ENCODE measurements around the gene IFNAR2.

Gene IFNAR2

DNA sequence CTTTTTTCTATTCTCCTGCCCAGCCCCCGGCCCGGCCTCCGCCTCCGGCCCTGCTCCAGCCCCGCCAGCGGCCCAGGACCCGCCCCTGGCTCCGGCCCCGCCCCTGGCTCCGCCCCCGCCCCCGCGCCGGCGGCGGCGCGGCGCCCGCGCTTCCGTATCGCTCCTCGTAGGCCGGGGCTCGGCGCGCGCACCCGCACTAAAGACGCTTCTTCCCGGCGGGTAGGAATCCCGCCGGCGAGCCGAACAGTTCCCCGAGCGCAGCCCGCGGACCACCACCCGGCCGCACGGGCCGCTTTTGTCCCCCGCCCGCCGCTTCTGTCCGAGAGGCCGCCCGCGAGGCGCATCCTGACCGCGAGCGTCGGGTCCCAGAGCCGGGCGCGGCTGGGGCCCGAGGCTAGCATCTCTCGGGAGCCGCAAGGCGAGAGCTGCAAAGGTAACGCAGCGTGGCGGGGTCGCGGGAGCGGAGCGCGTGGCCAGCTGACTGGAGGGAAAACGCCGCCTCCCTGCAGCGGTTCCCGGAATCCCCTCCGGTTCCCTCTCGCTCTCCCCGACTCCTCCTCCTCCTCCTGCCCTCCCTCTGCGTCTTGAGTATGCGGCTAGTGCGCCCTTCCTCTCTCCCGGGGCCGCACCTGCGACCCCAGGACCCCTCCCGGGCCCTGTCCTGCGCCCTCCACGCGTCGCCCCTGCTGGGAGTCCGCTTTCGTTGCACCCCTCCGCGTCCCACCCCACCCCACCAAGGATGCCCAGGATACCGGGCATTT, at the start of gene IFNAR2:
IFNAR2 (plus strand) TSS at position 155 of the 761 bp plus-strand sequence. CDS start 11,985 bp downstream, outside the sequence.
- in situ Hi-C loops (cut with HindIII; ENCODE audit: low sequenced_read_pairs) = no loop called here

DNA sequence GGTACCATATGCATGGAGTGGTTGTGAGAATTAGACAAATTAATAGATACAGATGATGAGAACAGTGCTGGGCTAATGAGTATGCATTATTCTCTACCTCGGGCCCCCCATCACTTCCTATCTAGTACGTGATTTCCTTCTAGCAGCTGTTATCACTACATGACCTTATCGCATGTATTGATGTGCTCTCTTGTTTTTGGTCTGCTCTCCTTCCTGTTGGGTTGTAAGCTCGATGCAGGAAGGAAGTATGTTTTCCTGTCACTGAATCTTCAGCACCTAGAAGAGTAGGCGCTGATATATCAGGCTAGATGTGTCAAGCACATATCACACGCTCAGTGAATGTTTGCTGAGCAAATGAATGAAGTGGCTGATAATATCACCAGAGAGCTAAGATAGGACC, 43.9 kb upstream of the IFNAR2 start:
- in situ Hi-C loops (cut with HindIII; ENCODE audit: low sequenced_read_pairs) = no loop called here

- in situ Hi-C loops (cut with HindIII; ENCODE audit: low sequenced_read_pairs) = no loop called here
These were observed 42.5 kb upstream of the IFNAR2 start for GRCh38 chr21:33187276-33187675.

- in situ Hi-C loops (cut with HindIII; ENCODE audit: low sequenced_read_pairs) = no loop called here
These were observed 40.5 kb upstream of the IFNAR2 start for GRCh38 chr21:33189237-33189636.

- in situ Hi-C loops (cut with HindIII; ENCODE audit: low sequenced_read_pairs) = loop anchor here (10.0 kb wide), 2 partner anchors 155 kb away; no protein-coding TSS in a partner anchor
These were observed 39.9 kb upstream of the IFNAR2 start for GRCh38 chr21:33189824-33190223.

DNA sequence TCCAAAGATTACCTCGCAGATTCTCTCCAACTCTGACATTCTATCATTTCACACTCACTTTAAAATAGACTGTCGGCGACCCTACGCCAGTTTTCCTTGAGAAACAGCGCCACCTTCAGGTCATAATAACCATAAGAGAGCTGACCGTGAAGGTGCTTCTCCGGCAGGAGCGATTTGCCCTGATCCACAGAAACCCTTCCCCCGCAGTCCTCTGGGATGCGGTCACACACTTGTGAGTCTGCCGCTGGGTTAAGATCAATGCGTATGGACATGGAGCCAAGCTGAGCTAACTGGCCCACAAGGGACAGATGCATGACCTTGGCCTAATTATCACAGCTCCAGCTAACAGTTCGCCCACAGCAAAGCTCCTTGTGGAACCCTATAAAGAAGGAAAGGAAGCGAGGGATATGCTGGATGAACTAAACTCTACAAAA, 32.8 kb upstream of the IFNAR2 start:
- in situ Hi-C loops (cut with HindIII; ENCODE audit: low sequenced_read_pairs) = loop anchor here (5.0 to 10.0 kb wide), 3 partner anchors 40 to 162 kb away; no protein-coding TSS in a partner anchor

GRCh38 chr21:33197496-33197895, 32.2 kb upstream of the IFNAR2 start:
- in situ Hi-C loops (cut with HindIII; ENCODE audit: low sequenced_read_pairs) = loop anchor here (5.0 to 10.0 kb wide), 3 partner anchors 40 to 163 kb away; no protein-coding TSS in a partner anchor

GRCh38 chr21:33198346-33199099, 31.2 kb upstream of the IFNAR2 start:
- in situ Hi-C loops (cut with HindIII; ENCODE audit: low sequenced_read_pairs) = loop anchor here (5.0 to 10.0 kb wide), 3 partner anchors 41 to 164 kb away; no protein-coding TSS in a partner anchor

DNA sequence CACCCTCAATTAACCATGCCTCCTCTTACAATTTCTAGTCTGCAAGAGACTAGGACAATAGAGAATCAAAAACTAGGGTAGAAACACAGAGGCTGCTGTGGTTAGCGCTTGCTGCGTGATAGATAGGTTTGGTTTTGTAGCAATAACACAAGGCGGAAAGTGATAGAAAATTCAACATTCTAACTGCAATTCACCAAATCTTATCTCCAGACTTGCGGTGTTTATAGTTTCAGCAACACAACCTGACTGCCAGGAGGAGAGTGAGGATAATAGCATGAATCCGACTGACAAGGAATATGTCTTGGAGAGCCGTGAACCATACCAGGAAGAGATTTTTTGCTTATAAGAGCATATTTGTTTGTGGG, 30.7 kb upstream of the IFNAR2 start:
- in situ Hi-C loops (cut with HindIII; ENCODE audit: low sequenced_read_pairs) = loop anchor here (5.0 to 10.0 kb wide), 3 partner anchors 42 to 164 kb away; no protein-coding TSS in a partner anchor

GRCh38 chr21:33199516-33200217, 30.1 kb upstream of the IFNAR2 start:
- in situ Hi-C loops (cut with HindIII; ENCODE audit: low sequenced_read_pairs) = loop anchor here (5.0 to 10.0 kb wide), 4 partner anchors 42 to 255 kb away; no protein-coding TSS in a partner anchor

- in situ Hi-C loops (cut with HindIII; ENCODE audit: low sequenced_read_pairs) = loop anchor here (10.0 kb wide), 1 partner anchor 253 kb away; no protein-coding TSS in a partner anchor
These were observed 27.8 kb upstream of the IFNAR2 start for GRCh38 chr21:33201956-33202355.

GRCh38 chr21:33202464-33203363, 27.0 kb upstream of the IFNAR2 start:
- in situ Hi-C loops (cut with HindIII; ENCODE audit: low sequenced_read_pairs) = loop anchor here (10.0 kb wide), 1 partner anchor 252 kb away; no protein-coding TSS in a partner anchor

DNA sequence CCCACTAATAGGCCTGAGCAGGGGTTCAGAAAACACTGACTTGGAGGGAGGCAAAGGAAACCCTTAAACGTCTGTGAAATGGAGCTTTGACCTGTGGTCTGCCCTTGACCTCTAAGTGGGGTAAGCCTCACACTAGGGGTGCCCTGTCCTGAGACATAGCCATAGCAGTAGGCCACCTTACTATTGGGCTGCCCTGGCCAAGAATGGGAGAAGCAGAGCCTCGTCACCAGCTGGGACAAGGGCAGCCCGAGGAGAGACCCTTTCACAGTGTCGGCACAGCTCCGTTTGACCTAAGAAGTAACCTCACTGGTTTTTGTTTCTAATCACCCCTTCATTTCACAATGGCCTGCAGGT, 26.4 kb upstream of the IFNAR2 start:
- in situ Hi-C loops (cut with HindIII; ENCODE audit: low sequenced_read_pairs) = loop anchor here (10.0 kb wide), 1 partner anchor 251 kb away; no protein-coding TSS in a partner anchor

GRCh38 chr21:33205476-33205875, 24.3 kb upstream of the IFNAR2 start:
- in situ Hi-C loops (cut with HindIII; ENCODE audit: low sequenced_read_pairs) = loop anchor here (10.0 kb wide), 1 partner anchor 249 kb away; no protein-coding TSS in a partner anchor

GRCh38 chr21:33206771-33207281, 22.9 kb upstream of the IFNAR2 start:
- in situ Hi-C loops (cut with HindIII; ENCODE audit: low sequenced_read_pairs) = loop anchor here (10.0 kb wide), 1 partner anchor 248 kb away; no protein-coding TSS in a partner anchor

- in situ Hi-C loops (cut with HindIII; ENCODE audit: low sequenced_read_pairs) = loop anchor here (10.0 kb wide), 1 partner anchor 247 kb away; no protein-coding TSS in a partner anchor
These were observed 22.1 kb upstream of the IFNAR2 start for GRCh38 chr21:33207449-33208149.

- in situ Hi-C loops (cut with HindIII; ENCODE audit: low sequenced_read_pairs) = loop anchor here (10.0 kb wide), 1 partner anchor 246 kb away; no protein-coding TSS in a partner anchor
These were observed 21.2 kb upstream of the IFNAR2 start for GRCh38 chr21:33208534-33208933.

GRCh38 chr21:33211305-33211704, 18.4 kb upstream of the IFNAR2 start:
- in situ Hi-C loops (cut with HindIII; ENCODE audit: low sequenced_read_pairs) = no loop called here

DNA sequence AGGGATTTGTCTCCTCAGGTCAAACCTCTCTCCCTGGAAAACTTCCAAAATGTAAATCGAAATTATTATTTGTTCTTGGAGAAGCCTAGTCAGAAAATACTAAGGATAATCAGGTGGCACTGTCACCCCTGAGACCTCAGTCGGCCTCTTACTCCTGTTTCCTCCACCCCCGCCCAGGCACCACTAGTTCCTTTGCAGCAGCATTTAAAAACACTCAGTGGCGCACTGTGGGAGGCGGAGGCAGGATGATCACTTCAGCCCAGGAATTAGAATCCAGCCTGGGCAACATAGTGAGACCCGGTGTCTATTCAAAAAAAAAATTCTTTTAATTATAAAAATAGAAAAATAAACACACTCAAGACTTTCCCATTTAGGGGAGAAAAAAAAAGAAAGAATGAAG, 18.0 kb upstream of the IFNAR2 start:
- in situ Hi-C loops (cut with HindIII; ENCODE audit: low sequenced_read_pairs) = no loop called here

Measured in endothelial cell of hepatic sinusoid (primary cell).